GM03348 (cell line): ENCODE data around the gene CXorf38.
A peak's percentile ranks its signal among the peaks of the same experiment; 100 is the strongest.

Source experiments
- DNase-seq: peaks from one replicate; pipeline ENCODE4 v3.0.0; 2012; ENCODE audit warnings: low spot score

Gene CXorf38, protein sequence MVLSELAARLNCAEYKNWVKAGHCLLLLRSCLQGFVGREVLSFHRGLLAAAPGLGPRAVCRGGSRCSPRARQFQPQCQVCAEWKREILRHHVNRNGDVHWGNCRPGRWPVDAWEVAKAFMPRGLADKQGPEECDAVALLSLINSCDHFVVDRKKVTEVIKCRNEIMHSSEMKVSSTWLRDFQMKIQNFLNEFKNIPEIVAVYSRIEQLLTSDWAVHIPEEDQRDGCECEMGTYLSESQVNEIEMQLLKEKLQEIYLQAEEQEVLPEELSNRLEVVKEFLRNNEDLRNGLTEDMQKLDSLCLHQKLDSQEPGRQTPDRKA

DNA sequence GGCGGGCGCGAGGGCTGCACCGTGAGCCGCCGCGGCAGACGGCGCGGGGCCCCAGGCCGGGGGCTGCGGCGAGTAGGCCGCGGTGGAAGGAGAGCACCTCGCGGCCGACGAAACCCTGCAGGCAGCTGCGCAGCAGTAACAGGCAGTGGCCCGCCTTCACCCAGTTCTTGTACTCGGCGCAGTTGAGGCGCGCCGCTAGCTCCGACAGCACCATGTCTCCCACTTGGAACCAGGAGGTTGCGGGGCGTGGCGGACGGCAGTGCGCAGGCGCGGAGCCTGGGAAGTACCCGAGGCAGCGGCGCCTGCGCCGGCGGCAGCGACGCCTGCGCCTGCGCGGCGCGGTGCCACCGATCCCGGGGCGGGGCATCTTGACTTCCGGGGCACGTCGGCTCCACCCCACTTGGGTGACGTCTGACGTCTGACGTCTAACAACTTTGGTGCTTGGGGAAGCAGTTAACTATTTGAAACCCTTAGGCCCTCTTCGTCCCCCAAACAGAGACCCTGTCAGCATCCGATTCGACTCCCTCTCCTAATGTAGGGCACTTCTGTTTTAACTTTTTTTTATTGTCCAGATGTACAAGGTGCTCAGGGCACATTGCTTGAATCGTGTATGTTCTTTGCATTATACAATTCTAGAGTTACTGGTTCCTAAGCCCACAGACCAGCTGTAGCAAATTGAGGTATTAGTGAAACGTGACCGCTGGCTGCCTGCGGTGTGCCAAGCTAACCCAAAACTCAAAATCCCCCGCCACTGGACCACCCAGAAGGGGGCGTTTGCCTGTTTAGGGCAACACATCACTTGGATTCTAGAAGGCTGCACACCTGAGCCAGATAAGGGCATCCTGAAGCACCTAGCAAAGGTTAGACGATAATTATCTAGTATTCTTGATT, at the start of gene CXorf38:
CXorf38 (minus strand) TSS at position 255 of the 891 bp plus-strand sequence; CDS start at position 214, 41 bp downstream.
- DNase-seq, result peak; percentile 96

DNA sequence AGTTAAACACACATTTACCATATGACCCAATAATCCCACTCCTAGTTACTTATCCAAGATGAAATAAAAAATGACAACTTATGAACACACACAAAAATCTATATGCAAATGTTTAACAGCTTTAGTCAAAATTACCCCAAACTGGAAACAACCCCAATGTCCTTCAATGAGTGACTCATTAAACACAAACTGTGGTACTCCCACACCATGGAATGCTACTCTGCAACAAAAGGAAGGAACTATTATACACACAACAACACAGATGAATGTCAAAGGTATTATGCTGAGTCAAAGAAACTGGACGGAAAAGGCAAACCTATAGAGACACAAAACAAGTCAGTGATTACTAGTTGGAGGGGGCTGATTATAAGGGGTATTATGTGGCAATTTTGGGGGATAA, 47.4 kb upstream of the CXorf38 start:
- DNase-seq, result no peak

DNA sequence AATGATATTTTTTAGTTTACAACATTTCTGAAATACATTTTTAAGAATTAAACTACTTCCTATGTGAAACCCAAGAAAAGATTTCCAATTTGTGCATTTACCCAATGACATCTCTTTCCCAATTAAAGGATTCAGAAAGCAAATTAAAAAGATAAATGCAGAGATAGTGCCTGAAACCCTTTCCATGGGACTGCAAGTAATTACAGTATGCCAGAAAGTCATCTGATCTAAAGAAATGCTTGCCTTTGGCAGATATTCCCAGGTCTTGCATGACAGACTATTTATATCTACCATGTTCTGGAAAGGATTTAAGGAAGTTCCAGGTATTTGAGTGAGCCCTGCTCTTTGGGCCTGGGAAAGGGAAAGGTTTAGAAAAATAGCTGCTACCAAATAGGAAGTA, 41.6 kb upstream of the CXorf38 start:
- DNase-seq, result no peak

DNA sequence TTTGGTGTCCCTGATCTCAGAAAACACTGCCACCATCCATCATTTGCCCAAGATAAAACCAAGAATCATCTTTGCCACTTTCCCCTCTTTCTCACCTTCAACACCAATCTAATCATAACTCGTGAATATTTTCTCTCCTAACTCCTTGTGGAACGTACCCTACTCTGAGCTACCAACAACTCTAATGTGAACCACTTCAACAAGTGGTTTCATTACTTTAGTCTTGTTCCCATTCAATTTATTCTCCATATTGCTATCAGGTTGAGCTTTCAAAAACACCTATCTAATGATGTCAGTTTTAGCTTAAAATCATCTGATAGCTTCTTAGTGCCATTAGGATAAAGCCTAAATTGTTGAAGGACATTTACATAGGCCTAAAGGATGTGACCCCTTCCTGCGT, 39.8 kb upstream of the CXorf38 start:
- DNase-seq, result no peak

DNA sequence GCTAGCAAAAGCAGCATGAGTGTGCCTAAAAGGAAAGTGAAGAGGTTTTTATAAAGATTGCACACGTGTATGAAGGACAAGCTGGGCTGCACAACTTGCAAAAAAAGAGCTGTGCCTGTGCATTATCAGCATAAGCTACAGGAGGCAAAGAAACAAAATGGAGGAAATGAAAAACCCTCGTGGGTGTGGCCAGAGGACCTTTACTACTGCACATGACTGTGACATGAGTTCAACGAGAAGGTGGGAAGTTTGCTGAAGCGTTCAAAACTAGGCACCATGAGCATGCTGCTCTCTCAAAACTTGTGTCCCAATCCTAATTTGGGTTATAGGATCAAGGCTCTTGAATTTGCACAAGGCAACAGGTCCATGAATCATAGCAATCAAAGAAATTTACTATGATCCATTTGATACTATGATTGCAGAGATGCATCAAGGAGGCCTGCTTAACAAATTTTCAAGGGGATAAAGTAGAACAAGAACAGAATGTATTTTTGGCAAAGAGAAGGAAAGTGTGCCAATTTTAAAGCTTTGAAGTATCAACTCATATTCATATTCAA, 38.1 kb upstream of the CXorf38 start:
- DNase-seq, result no peak

DNA sequence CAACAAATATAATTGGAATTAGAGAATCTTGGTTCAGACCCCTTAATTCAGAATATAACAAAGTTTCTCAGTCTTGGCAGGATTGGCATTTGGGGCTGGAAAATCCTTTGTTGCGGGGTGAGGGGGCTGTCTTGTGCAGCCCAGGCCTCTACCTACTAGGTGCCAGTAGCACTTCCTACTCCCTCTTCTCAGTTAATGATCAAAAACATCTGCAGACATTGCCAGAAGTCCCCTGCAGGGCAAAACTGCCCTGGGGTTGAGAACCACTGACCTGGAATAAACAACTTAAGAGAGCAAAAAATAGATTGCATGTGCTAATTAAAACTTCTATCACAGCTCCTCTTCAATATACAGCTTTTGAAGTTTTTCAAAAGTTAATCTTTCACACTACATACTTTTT, 36.7 kb upstream of the CXorf38 start:
- no peak for DNase-seq

DNA sequence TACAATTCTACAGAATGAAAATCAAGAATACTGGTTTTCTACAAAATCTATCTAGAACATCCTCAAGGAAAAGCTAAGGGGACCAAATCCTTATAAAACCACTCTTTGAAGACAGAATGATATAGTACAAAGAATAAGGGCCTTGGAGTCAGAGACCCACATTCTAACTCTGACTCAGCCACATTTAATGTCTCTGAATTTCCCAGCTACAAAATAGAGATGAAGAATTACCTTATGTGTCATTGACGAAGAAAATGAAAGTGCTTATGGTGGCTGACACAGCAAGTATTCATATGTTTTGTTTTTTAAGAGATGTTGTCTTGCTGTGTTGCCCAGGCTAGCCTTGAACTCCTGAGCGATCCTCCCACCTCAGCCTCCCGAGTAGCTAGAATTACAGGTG, 35.9 kb upstream of the CXorf38 start:
- no peak for DNase-seq

DNA sequence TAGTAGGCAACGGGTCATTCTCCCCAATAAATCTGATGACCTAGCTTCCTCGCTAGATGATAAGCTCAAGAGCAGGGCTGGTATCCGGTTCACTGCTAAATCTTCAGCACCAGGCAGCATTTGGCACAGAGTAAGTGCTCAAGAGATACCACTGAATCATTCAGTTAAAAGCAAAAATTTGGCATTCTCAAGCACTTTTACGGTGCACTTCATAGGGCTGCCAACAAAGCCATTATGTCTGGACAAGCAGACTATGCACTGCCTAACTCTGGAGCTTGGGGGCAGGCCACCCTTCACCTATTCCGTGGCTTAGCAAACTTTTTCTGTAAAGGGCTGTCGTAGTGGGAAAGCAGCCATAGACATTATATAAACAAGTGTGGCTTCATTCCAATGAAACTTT, 23.8 kb upstream of the CXorf38 start:
- no peak for DNase-seq

DNA sequence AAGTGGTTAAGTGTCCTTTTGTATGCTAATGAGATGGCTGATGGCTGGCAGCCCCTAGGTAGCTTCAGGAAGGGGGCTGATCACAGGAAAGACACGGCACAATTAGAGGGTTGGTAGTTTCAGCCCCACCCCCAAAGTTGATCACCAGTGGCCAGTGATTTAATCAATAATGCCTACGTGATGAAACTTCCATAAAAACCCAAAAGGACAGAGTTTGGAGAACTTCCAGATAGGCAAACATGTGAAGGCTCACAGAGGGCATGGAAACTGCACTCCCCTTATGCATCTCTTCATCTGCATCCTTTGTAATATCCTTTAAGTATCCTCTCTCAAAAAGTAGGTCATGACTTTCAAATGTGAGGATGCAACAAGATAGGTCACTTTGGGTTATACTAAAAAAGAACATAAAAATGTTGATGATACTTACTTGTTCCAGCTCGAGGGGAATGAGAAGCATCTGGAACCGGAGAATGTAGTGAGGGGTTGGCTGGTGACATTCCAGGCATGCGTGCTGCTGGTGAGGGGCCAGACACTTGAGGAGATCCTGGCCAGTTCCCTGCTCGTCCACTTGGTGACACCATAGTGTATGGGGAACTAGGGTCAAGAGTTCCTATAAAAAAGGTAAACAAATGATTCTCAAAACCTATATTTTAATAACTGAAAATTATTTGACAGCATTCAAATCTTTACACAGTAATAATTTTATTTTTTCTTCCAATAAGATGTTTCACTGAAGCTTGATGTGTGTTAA, 16.7 kb upstream of the CXorf38 start:
- peak; percentile 52 for DNase-seq

DNA sequence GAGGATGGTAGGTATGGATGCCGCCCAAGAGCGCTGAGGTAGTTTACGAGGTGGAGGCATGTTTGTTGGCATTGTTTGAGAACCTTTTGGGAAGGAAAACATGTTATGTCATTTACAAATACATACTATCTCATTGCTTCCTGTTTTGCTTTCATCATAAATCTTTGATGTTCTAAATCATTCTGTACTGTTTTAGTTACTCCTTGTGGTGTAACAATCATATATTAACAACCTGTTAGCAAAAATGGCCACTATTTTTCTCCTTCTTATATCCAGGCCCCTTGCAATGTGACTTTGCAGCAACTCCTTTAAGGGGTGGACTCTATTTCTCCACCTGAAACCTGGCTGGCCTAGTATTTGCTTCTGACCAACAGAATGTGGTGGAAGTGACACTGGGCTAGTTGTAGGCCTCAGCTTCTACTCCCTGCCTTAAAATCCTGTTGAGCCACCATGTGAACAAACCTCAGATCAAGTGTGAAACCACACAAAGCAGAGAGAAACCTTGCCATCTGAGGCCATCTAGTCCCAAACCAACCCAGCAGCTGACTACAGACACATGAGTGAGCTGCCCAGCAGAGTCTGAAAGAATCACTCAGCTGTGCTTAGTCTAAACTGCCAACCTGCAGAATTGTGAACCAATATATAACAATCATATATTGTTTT, 15.8 kb upstream of the CXorf38 start:
- DNase-seq, result no peak

DNA sequence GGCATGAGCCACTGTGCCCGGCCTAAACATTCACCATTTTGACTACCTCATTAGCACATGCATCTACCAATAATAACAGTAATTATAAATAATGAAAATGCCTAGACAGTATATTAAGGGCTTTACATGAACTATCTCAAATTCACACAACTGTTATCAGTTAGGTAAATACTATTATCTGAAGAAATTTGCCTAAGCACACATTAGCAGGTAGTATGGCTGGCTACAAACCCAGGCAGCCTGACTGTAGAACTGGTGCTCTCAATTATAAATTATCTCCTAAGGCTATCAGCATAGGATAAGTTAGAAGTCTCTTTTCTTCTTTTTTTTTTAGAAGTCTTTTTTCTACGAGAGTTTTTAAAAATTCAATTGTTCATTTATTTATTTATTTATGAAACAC, 14.1 kb upstream of the CXorf38 start:
- no peak for DNase-seq

DNA sequence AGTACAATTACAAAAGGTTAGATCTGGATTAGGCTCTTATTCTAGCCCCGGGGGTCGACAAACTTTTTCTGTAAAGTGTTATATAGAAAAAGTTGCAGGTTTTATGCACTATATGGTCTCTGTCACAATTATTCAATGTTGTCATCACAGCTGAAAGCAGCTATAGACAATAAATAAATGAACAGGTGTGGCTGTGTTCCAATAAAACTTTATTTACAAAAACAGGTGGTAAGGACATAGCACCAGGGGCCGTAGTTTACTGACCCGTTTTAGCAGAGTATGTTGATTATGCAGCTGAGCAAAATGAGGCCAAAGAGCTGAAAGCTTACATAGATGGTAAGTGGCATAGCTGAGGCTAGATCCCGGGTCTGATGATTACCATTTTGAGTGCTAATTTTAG, 13.0 kb upstream of the CXorf38 start:
- no peak for DNase-seq

DNA sequence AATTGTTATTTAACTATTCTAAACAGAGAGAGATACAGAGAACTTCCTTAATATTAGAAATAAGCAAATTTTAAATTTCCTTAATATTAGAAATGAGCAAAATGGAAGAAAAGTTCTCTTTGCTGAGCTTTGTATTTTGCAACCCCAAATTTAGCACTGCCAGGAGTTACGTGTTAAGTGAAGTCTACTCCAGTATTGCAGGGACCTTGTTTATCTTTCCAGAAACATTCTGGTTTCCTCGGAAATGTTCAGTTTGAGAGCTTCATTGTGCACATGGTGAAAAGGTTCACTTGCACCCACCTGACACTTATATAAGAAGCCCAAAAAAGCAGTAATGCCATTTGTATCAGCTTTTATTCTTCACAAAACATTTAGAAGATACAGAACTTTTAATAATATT, 6.2 kb upstream of the CXorf38 start:
- no peak for DNase-seq

DNA sequence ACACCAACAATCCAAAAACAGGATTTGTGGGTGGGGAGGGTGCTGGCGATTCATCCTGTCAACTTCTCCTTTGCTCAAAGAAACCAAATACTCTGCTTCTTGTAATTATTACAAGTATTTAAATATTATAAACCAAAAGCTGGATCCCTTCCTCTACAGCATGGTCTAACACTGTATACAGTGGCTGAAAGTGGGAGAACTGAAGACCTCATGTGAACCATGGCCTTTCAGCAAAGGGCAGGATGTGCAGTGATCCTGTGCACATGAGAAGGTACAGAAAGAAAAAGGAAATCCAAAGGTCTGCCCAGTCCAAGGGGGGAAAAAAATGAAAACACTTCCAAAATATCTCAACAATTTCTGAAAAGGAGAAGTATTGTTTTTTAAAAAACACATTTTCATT, 5.3 kb upstream of the CXorf38 start:
- DNase-seq, result no peak

DNA sequence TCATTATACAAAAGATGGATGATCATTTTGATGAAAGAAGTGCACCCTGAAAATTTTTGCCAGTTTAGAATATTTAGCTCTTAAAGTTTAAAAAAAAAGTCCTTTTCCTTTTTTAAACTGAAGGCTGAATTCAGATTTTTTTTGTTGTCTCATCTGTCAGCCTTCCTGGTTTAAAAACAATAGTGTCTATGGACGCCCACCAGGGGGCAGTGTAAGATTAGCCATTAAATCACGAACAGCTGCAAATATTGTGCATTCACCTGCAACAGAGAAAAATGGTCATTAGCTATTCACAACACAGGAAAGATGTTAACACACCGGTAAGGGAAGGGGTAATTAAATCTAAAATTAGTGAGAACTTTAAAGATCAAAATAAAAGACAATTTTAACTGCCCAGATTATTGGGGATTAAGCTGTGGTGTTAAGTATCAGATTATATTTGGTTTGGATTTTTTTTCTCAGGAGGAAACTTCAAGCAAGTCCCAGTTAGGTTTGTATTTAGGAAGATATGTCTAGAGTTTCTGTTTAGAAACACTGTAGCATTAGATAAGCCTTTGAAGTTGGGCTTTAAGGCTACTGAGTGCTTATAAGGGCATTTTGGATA, 4.4 kb upstream of the CXorf38 start:
- peak; percentile 25 for DNase-seq

DNA sequence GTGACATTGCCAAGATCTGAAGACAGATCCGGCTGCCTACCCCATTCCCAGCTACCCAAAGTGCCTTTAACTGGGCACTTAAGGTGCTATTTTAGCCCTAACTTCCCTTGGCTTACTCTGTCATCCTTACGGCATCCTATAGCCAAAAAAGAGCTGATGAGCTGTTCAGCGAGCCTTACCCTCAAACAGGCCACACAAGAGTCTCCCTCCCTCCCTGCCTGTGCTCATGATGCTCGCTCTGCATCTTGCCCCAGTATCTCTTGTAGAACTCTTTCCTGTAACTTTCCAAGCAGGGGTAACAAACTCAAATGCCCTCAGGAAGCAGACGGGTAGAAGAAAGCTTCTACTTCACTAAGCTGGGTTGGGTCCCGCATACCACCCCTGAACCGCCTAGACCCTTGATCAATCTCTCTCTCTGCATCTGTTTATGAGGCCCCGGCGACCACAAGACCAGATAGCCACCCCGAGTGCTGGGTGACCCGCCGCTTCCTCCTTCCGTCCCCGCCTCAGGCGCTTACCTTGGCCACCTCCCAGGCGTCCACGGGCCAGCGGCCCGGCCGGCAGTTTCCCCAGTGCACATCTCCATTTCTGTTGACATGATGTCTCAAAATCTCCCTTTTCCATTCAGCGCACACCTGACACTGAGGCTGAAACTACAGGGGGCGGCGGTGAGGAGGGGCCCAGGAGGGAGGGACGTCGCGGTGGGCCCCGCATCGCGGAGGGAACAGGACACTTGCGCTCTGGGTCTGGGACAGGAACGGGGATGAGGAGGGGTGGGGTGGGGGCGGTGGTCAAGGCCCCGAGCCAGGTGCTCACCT, 663 bp downstream of the CXorf38 start:
- peak; percentile 37 for DNase-seq

DNA sequence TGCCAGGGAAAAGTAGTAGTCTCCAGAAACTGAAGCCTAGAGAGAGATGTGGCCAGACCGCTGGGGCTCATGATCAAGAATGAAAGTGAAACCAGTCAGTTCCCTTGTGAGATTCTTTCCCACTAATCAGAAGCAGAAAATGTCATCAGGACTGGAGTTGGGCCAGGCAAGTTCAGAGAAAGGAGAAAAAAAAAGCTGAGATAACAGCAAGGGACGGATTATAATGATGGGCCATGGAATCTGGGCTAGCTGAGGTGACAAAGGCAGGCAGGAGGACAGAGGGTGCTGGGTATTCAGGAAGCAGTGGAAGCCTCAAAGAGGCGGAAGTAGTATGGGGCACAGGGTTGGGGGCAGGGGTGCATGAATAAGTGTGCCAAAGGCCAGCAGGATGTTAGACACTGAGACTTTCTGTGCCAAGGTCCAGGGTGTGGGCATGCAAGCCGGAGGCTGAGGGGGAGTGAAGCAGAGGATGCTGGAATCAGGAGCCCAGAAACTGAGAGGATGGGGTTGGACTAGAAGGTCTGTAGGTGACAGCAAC, 2.5 kb downstream of the CXorf38 start:
- peak; percentile 52 for DNase-seq

DNA sequence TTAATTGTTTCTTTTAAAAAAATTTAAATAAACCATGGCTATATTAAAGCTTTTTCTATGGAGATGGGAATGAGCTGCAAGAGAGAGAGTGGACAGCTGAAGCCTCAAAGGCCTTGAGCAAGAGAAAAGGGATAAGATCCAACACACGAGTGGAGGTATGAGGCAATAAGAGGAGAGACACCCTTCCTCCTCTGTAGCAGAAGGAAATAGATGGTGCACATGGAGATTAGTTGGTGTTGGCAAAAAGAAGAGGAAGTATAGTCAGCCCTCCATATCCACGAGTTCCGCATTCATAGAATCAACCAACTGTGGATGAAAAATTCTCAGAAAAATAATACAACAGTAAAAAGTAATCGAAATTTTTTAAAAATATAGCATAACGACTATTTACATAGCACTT, 3.2 kb downstream of the CXorf38 start:
- DNase-seq, result peak; percentile 49

DNA sequence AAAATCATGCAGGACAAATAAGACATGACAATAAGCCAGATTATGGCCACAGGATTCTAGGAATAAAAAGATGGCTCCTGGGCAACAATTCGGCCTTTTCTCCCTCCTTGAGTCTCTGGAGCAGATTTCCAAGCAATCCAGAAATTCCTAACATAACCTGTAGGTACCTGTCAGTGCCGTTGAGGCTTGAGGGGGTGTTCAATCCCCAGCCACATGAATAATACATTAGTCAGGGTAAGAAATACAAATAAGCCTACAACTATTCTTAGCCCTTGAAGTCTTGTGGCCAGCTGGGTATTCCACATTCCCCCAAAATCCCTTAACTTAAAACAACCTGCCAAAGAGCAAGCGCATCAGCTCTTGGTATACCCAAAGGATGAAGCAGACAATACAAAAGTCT, 9.7 kb downstream of the CXorf38 start:
- DNase-seq, result no peak

DNA sequence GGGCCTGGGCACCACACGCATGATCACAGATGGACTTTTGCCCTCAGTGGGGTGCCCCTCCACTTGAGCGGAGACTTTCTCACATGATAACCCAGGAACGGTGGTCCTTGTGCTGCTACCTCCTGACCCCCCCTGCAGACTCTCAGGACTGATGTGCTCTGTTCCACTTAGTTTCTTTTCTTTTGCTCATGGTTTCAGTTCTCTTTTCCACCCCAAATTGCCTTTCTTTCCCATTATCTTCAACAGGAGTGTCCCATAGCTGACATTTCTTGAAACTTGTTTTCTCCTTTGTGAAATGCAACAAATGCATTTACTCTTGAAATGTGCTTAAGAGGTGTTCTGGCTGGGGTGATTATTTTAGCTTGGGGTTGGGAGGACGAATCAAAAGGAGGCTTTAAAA, 15.2 kb downstream of the CXorf38 start:
- DNase-seq, result no peak
